A549 treated with Hydrocortisone at 1 μM for 4 hours (cell line): ENCODE results near the gene PRAME. TPM values are rescaled to one million over a fixed set of nuclear protein-coding genes. Genes with fewer than 3 reads are reported as not detected.

Experiments used
- total RNA-seq: library from RNA; stranded (reverse); fragments of 200-300 nt; extraction: Qiagen RNA extraction; gene quantifications from 5 replicates; pipeline ENCODE4 v1.2.3, GENCODE V29; 2022

The PRAME gene
- total RNA-seq, result 94.6 to 117 TPM (median 102 TPM) in 5 replicates

GRCh38 chr22:22558972-22559603 is at the start of gene PRAME:
Gene PRAME, minus strand, starts transcription at chr22:22559265. Its CDS starts 2,433 bp downstream, at chr22:22556832.

GRCh38 chr22:22520020-22520656 is 38.9 kb downstream of the PRAME start, which contains the start of gene ZNF280A:
Gene ZNF280A, minus strand, starts transcription at chr22:22520270. Its CDS starts 4,640 bp downstream, at chr22:22515630.

GRCh38 chr22:22508274-22509176 is 50.5 kb downstream of the PRAME start, which contains the start of gene ZNF280B:
Gene ZNF280B, minus strand, starts transcription at chr22:22508742. Its CDS starts 19,344 bp downstream, at chr22:22489398.

Other genes starting within 250 kb of the PRAME start
- gene ZNF280B, start 50.5 kb downstream of the PRAME start, total RNA-seq, result 1.2 to 1.8 TPM (median 1.4 TPM) in 5 replicates
- 3.0 to 3.7 TPM (median 3.4 TPM) in 5 replicates for gene ZNF280A, start 39.0 kb downstream of the PRAME start, total RNA-seq
- not detected in 5 replicates for gene GGTLC2, start 85.3 kb upstream of the PRAME start, total RNA-seq